GM12878 (cell line): ENCODE measurements around the gene TBC1D24. TPM values are rescaled to one million over a fixed set of nuclear protein-coding genes. Genes with fewer than 3 reads are reported as not detected.

Experiments
- ATAC-seq: fragments of 200-7000 bp; cut with Tn5 transposase; 3 replicates; pipeline ENCODE4 v1.9.1; 2020; ENCODE audit warnings: mild to moderate bottlenecking, moderate library complexity
- Bru-seq: library from RNA; stranded (reverse); fragments of 400-500 nt; gene quantifications from one replicate; lab custom pipeline; 2021; lab: Mats Ljungman, UMichigan
- BruChase-seq, 2 experiments: library from RNA; stranded (reverse); fragments of 400-500 nt; gene quantifications; one replicate each; lab custom pipeline; 2021; lab: Mats Ljungman, UMichigan
- BruUV-seq: library from RNA; stranded (reverse); fragments of 400-500 nt; replicated peaks from 2 replicates; lab custom pipeline; 2021; lab: Mats Ljungman, UMichigan
- CTCF ChIA-PET: fragments of 300-600 bp; sonication (Branson Sonifier 250); formaldehyde crosslinking; extraction: SDS; loops from one replicate; lab custom pipeline; 2021; ENCODE audit warnings: inconsistent platforms; lab: Yijun Ruan, JAX
- POLR2A ChIA-PET: fragments of 350-600 bp; formaldehyde crosslinking; extraction: SDS; loops from one replicate; lab custom pipeline; 2021; ENCODE audit warnings: inconsistent platforms; lab: Charles Lee
- RAD21 ChIA-PET: fragments of 300-600 bp; sonication (Branson Sonifier 250); formaldehyde crosslinking; loops from one replicate; lab custom pipeline; 2023; ENCODE audit warnings: antibody characterized with exemption; ENCODE audit not compliant: unreplicated experiment; lab: Charles Lee
- SMC1A ChIA-PET: fragments of 300-600 bp; sonication (Branson Sonifier 250); formaldehyde crosslinking; loops from one replicate; lab custom pipeline; 2023; ENCODE audit not compliant: unreplicated experiment, uncharacterized antibody; lab: Charles Lee
- DNase-seq: peaks from one replicate; pipeline ENCODE4 v3.0.0-alpha.2; 2011; ENCODE audit warnings: low read depth, low spot score
- FAIRE-seq: peaks from 3 replicates; lab custom pipeline; 2011; peaks lifted over from hg19 to GRCh38; lab: Jason Lieb, UNC
- H2AFZ ChIP-seq: 2 replicates; pipeline ENCODE4 v1.6.0; 2011; ENCODE audit warnings: low read depth, low read length, control low read depth; ENCODE audit not compliant: control insufficient read depth
- H3K27ac ChIP-seq: 2 replicates; pipeline ENCODE4 v1.5.1; 2011; ENCODE audit warnings: control low read depth; ENCODE audit not compliant: control insufficient read depth, insufficient read depth
- H3K27me3 ChIP-seq, 2 experiments: replicated peaks in 1 of 2; 2 replicates each; pipeline versions ENCODE4 v1.6.0 to v1.6.1; 2011; ENCODE audit warnings: low read length in 1 of 2; ENCODE audit not compliant: control insufficient read depth in 2 of 2, insufficient read depth in 2 of 2
- H3K36me3 ChIP-seq, 2 experiments: 2 replicates each; pipeline ENCODE4 v1.5.1; 2011; ENCODE audit warnings: low read length in 1 of 2; ENCODE audit not compliant: control insufficient read depth in 2 of 2, insufficient read depth in 2 of 2
- H3K4me1 ChIP-seq: 2 replicates; pipeline ENCODE4 v1.6.1; 2011; ENCODE audit warnings: mild to moderate bottlenecking, low read length, moderate library complexity, mixed read lengths; ENCODE audit not compliant: control insufficient read depth, insufficient read depth
- H3K4me2 ChIP-seq: 2 replicates; pipeline ENCODE4 v1.6.0; 2011; ENCODE audit warnings: control low read depth; ENCODE audit not compliant: control insufficient read depth, insufficient read depth
- H3K4me3 ChIP-seq: fragments of 200-600 bp; sonication (generic); 2 replicates; pipeline ENCODE4 v1.5.1; 2016
- H3K79me2 ChIP-seq: 2 replicates; pipeline ENCODE4 v1.6.0; 2011; ENCODE audit warnings: low read length; ENCODE audit not compliant: control insufficient read depth, insufficient read depth
- H3K9ac ChIP-seq: 2 replicates; pipeline ENCODE4 v1.8.0; 2011; ENCODE audit warnings: low read length, control low read depth, mixed read lengths; ENCODE audit not compliant: control insufficient read depth, insufficient read depth
- H3K9me3 ChIP-seq: replicated peaks from 3 replicates; pipeline ENCODE4 v1.5.1; 2011; ENCODE audit warnings: mild to moderate bottlenecking, low read length; ENCODE audit not compliant: control insufficient read depth, insufficient read depth
- H4K20me1 ChIP-seq: 2 replicates; pipeline ENCODE4 v1.6.0; 2011; ENCODE audit not compliant: control insufficient read depth, insufficient read depth
- CEBPB ChIP-seq, 2 experiments: fragments of 150-350 bp in 1 of 2; IDR thresholded peaks; 2 replicates each; pipeline ENCODE4 v1.6.1; 2012 to 2014; ENCODE audit warnings: low read depth in 2 of 2, low read length in 2 of 2, borderline replicate concordance in 1 of 2, inconsistent platforms in 1 of 2
- CHD1 ChIP-seq: IDR thresholded peaks from 2 replicates; pipeline ENCODE4 v1.6.1; 2012; ENCODE audit warnings: low read depth, low read length, improper control_type of control experiment
- JUNB ChIP-seq: IDR thresholded peaks from 2 replicates; pipeline ENCODE4 v1.6.1; 2016; ENCODE audit warnings: antibody characterized with exemption, mild to moderate bottlenecking
- KLF5 ChIP-seq: fragments of 450-650 bp; IDR thresholded peaks from 2 replicates; pipeline ENCODE4 v1.6.1; 2014; ENCODE audit warnings: mild to moderate bottlenecking; ENCODE audit not compliant: partially characterized antibody
- MAX ChIP-seq: IDR thresholded peaks from 2 replicates; pipeline ENCODE4 v1.6.1; 2012; ENCODE audit warnings: low read depth, low read length, improper control_type of control experiment
- NR2C2 ChIP-seq: IDR thresholded peaks from 2 replicates; pipeline ENCODE4 v1.6.1; 2011; ENCODE audit warnings: borderline replicate concordance, low read depth; ENCODE audit not compliant: control insufficient read depth, insufficient read length
- NRF1 ChIP-seq: conservative IDR thresholded peaks from 2 replicates; pipeline ENCODE4 v1.6.1; 2011; ENCODE audit warnings: mild to moderate bottlenecking, low read depth, low read length, improper control_type of control experiment
- SP1 ChIP-seq: IDR thresholded peaks from one replicate; pipeline ENCODE4 v1.6.1; 2011; ENCODE audit warnings: low read depth, low read length
- ZBTB33 ChIP-seq: fragments of 450-650 bp; IDR thresholded peaks from 2 replicates; pipeline ENCODE4 v1.6.1; 2017; ENCODE audit warnings: mild to moderate bottlenecking
- ZBTB40 ChIP-seq: fragments of 450-650 bp; IDR thresholded peaks from 2 replicates; pipeline ENCODE4 v1.6.1; 2016; ENCODE audit warnings: mild to moderate bottlenecking, moderate library complexity, borderline replicate concordance
- ZNF24 ChIP-seq: fragments of 450-650 bp; IDR thresholded peaks from 2 replicates; pipeline ENCODE4 v1.6.1; 2017; ENCODE audit warnings: antibody characterized with exemption, mild to moderate bottlenecking
- WGBS: methylation state at CpG from one replicate; pipeline ENCODE4 v1.1.6; 2016; ENCODE audit warnings: low lambda C conversion rate; ENCODE audit not compliant: insufficient replicate concordance, insufficient coverage; ENCODE audit errors: missing lambda C conversion rate; 5-methylcytosine and 5-hydroxymethylcytosine counted together
- in situ Hi-C: fragments of 300-500 bp; cut with MboI; formaldehyde crosslinking; loops from 9 replicates; pipeline ENCODE4 v1.14.3; 2018; ENCODE audit warnings: mixed read lengths
- intact Hi-C: fragments of 100-400 bp; cut with micrococcal nuclease; formaldehyde crosslinking; loops from one replicate; pipeline ENCODE4 v1.14.2; 2022; ENCODE audit not compliant: unreplicated experiment
- long read RNA-seq, 2 experiments: library from polyadenylated mRNA; unstranded; transcript quantifications; one replicate each; pipeline ENCODE4 v2.0.0, GENCODE V29; 2019 to 2020
- polyA minus RNA-seq, 3 experiments: library from RNA; depleted of rRNA, polyadenylated mRNA; stranded (reverse); fragments of >200 nt; gene quantifications; 2 replicates each; pipeline ENCODE4 v1.2.3, GENCODE V29; 2011
- polyA plus RNA-seq, 11 experiments: library from polyadenylated mRNA; depleted of rRNA in 4 of 11; unstranded in 6 of 11; stranded (reverse) in 5 of 11; fragments of >200 nt; fragmentation: Nextera tagmentation in 4 of 11; fragmentation: Illumina TruSeq in 1 of 11; extraction: Ambion mirVana in 4 of 11; extraction: Trizol in 1 of 11; gene quantifications; 1 replicate in 1 of 11; 2 replicates in 10 of 11; pipeline versions ENCODE4 v1.2.1 to v1.2.3, GENCODE V29; 2011 to 2016; ENCODE audit warnings: inconsistent platforms in 2 of 11, missing spikeins in 2 of 11, low read depth in 1 of 11
- total RNA-seq, 4 experiments: library from RNA; depleted of rRNA in 3 of 4; stranded (reverse); fragments of >200 nt in 3 of 4; fragmentation: Illumina TruSeq in 1 of 4; extraction: Trizol in 1 of 4; gene quantifications; 2 replicates each; pipeline versions ENCODE4 v1.2.1 to v1.2.3, GENCODE V29; 2013 to 2021

TBC1D24 gene
- 29.8 and 34.7 TPM in 2 replicates for total RNA-seq (2013; cell fraction: nucleolus; rRNA removed)
- 5.6 and 6.6 TPM in 2 replicates for total RNA-seq (2014; rRNA removed)
- 3.3 and 3.5 TPM in 2 replicates for total RNA-seq (2014; rRNA removed; fragmentation: Illumina TruSeq; extraction: Trizol)
- 7.9 and 9.6 TPM in 2 replicates for total RNA-seq (2021)
- 1.3 TPM for polyA plus RNA-seq (2011; ENCODE audit: low read depth)
- 3.4 and 4.3 TPM in 2 replicates for polyA plus RNA-seq (2011; rRNA removed)
- 4.9 and 6.5 TPM in 2 replicates for polyA plus RNA-seq (2011; cell fraction: cytosol; rRNA removed)
- polyA plus RNA-seq (2011; cell fraction: nucleus; rRNA removed): 18.3 and 21.2 TPM in 2 replicates
- 2.5 and 2.8 TPM in 2 replicates for polyA plus RNA-seq (2012)
- 2.6 and 2.7 TPM in 2 replicates for polyA plus RNA-seq (2014; fragmentation: Illumina TruSeq; extraction: Trizol)
- polyA plus RNA-seq (2014; fragmentation: Nextera tagmentation; extraction: Ambion mirVana): 1 to 10 TPM; 1.1 to 1.5 TPM
- 5.7 and 6.9 TPM in 2 replicates for polyA plus RNA-seq (2014; rRNA removed)
- 1 to 10 TPM; 4.6 to 5.8 TPM for polyA plus RNA-seq (2016; fragmentation: Nextera tagmentation; extraction: Ambion mirVana)
- 8.9 and 13.5 TPM in 2 replicates for polyA minus RNA-seq (2011; rRNA and poly(A)+ RNA removed)
- polyA minus RNA-seq (2011; cell fraction: cytosol; rRNA and poly(A)+ RNA removed): 4.0 and 4.5 TPM in 2 replicates
- polyA minus RNA-seq (2011; cell fraction: nucleus; rRNA and poly(A)+ RNA removed): 5.4 and 9.6 TPM in 2 replicates
- percentile 50 among the genes with signal in this experiment for Bru-seq, nascent RNA
- percentile 68 among the genes with signal in this experiment for BruChase-seq, experiment 1, labeled RNA remaining after a 6-hour chase
- percentile 63 among the genes with signal in this experiment for BruChase-seq, experiment 2, labeled RNA remaining after a 2-hour chase
- long read RNA-seq, experiment 1, full-length matches to known transcripts: 1 of 1 reads
- long read RNA-seq, experiment 1, partial matches to known transcripts: 0 of 1 reads
- long read RNA-seq, experiment 1, other reads (novel, unspliced or antisense): 0 of 1 reads
- long read RNA-seq, experiment 2, partial matches to known transcripts: 0 of 1 reads
- long read RNA-seq, experiment 2, other reads (novel, unspliced or antisense): 1 of 1 reads

GRCh38 chr16:2474877-2475412 is at the start of gene TBC1D24:
Gene TBC1D24, plus strand, starts transcription at chr16:2475127. Its CDS starts 21,022 bp downstream, at chr16:2496149.
- peaks cover 12% of the 10 kb centered on the region for H3K4me1 ChIP-seq
- peak within 1 kb of the TSS; percentile 66 for H3K9ac ChIP-seq
- RAD21 ChIA-PET: interaction anchor here (0.6 to 1.8 kb wide), 4 partner anchors 12 to 128 kb away, joined by 5 to 8 read pairs (median 6); partner anchors contain the start of genes CCNF and TEDC2
- DNase-seq: no peak
- H3K79me2 ChIP-seq: no peaks in the 10 kb centered on the region
- POLR2A ChIA-PET: interaction anchor here (0.6 to 1.1 kb wide), 7 partner anchors 11 to 162 kb away, joined by 3 to 13 read pairs (median 6); partner anchors contain the start of gene TEDC2
- no TSS peak for BruUV-seq
- intact Hi-C loops: no loop called here
- SMC1A ChIA-PET: no interaction called here
- CTCF ChIA-PET: interaction anchor here (0.8 to 1.6 kb wide), 6 partner anchors 12 to 179 kb away, joined by 3 to 8 read pairs (median 4); partner anchors contain the start of gene TEDC2
- no peaks in the 10 kb centered on the region for H3K9me3 ChIP-seq
- H2AFZ ChIP-seq: peak within 1 kb of the TSS; percentile 78
- in situ Hi-C loops: no loop called here
- peaks cover 0 to 2% of the 10 kb centered on the region in 2 experiments; a peak in 1 of 4 replicates for H3K27me3 ChIP-seq
- H3K27ac ChIP-seq: peak within 1 kb of the TSS; percentile 66; the same call in 1 of the 2 replicates
- H3K36me3 ChIP-seq: no peaks in the 10 kb centered on the region
- FAIRE-seq: no peak
- no peaks in the 10 kb centered on the region for H4K20me1 ChIP-seq
- H3K4me2 ChIP-seq: peak within 1 kb of the TSS; percentile 100
- H3K4me3 ChIP-seq: peak within 1 kb of the TSS; percentile 78
- WGBS: 0% methylated on average over 16 of the region's 77 CpGs
- peak; percentile 89 for ATAC-seq
- TF ChIP-seq CEBPB (IDR thresholded peaks at IDR 0.05; ENCODE audit: borderline replicate concordance in 1 of 2, low read depth in 2 of 2, low read length in 2 of 2) (no peak), JUNB (no peak), NRF1 (peak; percentile 71), NR2C2 (no peak), SP1 (peak; percentile 18), CHD1 (no peak), ZNF24 (no peak), ZBTB40 (no peak), MAX (peak; percentile 38; the same call in 1 of the 2 replicates), ZBTB33 (no peak), KLF5 (no peak)
